Measurements from ENCODE around the gene CDH26. TPM values are rescaled to one million over a fixed set of nuclear protein-coding genes. Genes with fewer than 3 reads are reported as not detected.

CDH26 gene
- total and polyA plus RNA-seq, 2 experiments from 2014 or later = 2.0 TPM

GRCh38 chr20:60000271-60001042 is 42.2 kb downstream of the CDH26 start (continued):
- TF ChIP-seq ZNF331 (CRISPR knock-in tag; IDR thresholded peaks at IDR 0.05; ENCODE audit: low read depth) = no peak
- no peak for TF ChIP-seq NANOG (IDR thresholded peaks at IDR 0.05; ENCODE audit: borderline replicate concordance)
- no peak for TF ChIP-seq ZNF114 (CRISPR knock-in tag; IDR thresholded peaks at IDR 0.05)
- no peak for TF ChIP-seq STAT1 (IDR thresholded peaks at IDR 0.05; ENCODE audit: unreplicated experiment)
- no peak for TF ChIP-seq EZH2phosphoT487 (IDR thresholded peaks at IDR 0.05; ENCODE audit: unreplicated experiment)
- TF ChIP-seq EZH2 (IDR thresholded peaks at IDR 0.05; ENCODE audit: low read depth, unreplicated experiment) = no peak
- TF ChIP-seq ETS1 (IDR thresholded peaks at IDR 0.05) = no peak
- TF ChIP-seq POLR2AphosphoS5 (IDR thresholded peaks at IDR 0.05; ENCODE audit: low read depth) = no peak
- no peak for TF ChIP-seq JUNB (IDR thresholded peaks at IDR 0.05; ENCODE audit: unreplicated experiment)
- no peak for TF ChIP-seq REST (IDR thresholded peaks at IDR 0.05; ENCODE audit: unreplicated experiment)
- TF ChIP-seq CREB1 (CRISPR knock-in tag; IDR thresholded peaks at IDR 0.05; ENCODE audit: low read depth) = no peak

GRCh38 chr20:60001108-60001507 is 42.9 kb downstream of the CDH26 start:
- no peak overlapping the region for H3K4me3 Mint-ChIP-seq
- Histone ChIP-seq H4K20me1 (replicated peaks; ENCODE audit: insufficient read depth) (no peaks in the 10 kb centered on the region), H3K27me3 (ENCODE audit: insufficient read depth) (no peaks in the 10 kb centered on the region), H3K9me2 (ENCODE audit: insufficient read depth) (no peaks in the 10 kb centered on the region), H2AFZ (no peak overlapping the region), H3K36me3 (ENCODE audit: insufficient read depth) (no peaks in the 10 kb centered on the region), H3K27ac (ENCODE audit: low read depth) (no peak overlapping the region), H3K4me2 (no peak overlapping the region), H3K79me2 (replicated peaks; ENCODE audit: insufficient read depth) (no peaks in the 10 kb centered on the region), H3K4me1 (ENCODE audit: insufficient read depth) (no peaks in the 10 kb centered on the region), H3F3A (replicated peaks; ENCODE audit: low read depth) (no peaks in the 10 kb centered on the region), H3K4me3 (no peak overlapping the region)
- H3K36me3 Mint-ChIP-seq (ENCODE audit: low read depth) = no peaks in the 10 kb centered on the region
- peaks cover 7% of the 10 kb centered on the region; the same call in 2 of the 3 replicates for H3K4me1 Mint-ChIP-seq
- H3K27me3 Mint-ChIP-seq (ENCODE audit: insufficient read depth, low read depth, poor library complexity) = peaks cover 10% of the 10 kb centered on the region
- no peak for ATAC-seq
- 0 out of 2 replicates have a peak overlapping the region, but pooled peaks have one; percentile 6 for H3K27ac Mint-ChIP-seq
- H3K9me3 Mint-ChIP-seq = no peaks in the 10 kb centered on the region
- no peak for DNase-seq (ENCODE audit: low spot score)
- no peak for TF ChIP-seq JUNB (IDR thresholded peaks at IDR 0.05; ENCODE audit: unreplicated experiment)
- TF ChIP-seq REST (IDR thresholded peaks at IDR 0.05; ENCODE audit: unreplicated experiment) = no peak
- TF ChIP-seq ZNF114 (CRISPR knock-in tag; IDR thresholded peaks at IDR 0.05) = no peak
- TF ChIP-seq STAT1 (IDR thresholded peaks at IDR 0.05; ENCODE audit: unreplicated experiment) = no peak
- TF ChIP-seq ZNF331 (CRISPR knock-in tag; IDR thresholded peaks at IDR 0.05; ENCODE audit: low read depth) = no peak
